Measurements from ENCODE around the gene PTGR2.
"Not testable (repeated sequence)": the region's sequence is repeated elsewhere in the genome, so short reads cannot be mapped to it uniquely, and the experiment has no call there.

PTGR2 gene

DNA sequence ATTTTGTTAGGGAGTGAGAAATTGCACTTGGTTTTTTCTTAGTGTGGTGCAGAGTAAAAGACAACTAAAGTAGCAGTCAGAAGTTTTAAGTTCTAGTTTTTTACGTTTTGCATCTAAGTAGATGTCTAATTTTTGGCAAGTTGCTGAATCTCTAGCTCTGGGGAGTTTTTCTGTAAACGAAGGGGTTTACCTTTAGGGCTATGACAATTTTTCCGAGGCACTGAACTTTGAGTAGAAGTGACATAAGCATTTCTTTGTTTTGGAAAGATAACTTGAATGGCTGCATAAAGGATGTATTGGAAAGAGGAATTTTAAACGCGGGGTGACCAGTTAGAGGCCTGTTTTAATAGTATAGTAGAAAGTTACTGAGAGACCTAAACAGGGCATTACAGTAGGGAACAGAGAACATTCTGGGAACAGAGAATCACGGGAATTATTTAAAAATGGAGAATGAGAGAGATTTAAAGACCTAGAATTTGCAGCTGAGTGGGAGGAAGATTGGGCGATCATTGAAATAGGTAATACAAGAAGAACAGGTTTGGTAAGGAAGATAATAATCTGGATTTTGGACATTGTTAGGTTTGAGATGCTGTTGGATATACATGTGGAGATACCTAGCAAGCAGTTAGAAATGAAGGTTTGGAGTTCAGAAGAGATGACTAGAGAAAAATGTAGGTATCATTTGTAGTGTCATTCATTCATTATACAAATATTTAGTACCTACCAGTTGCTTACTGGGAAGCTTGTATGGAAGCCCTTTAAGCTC is 36.2 kb downstream of the PTGR2 start:
- no peak for DNase-seq

DNA sequence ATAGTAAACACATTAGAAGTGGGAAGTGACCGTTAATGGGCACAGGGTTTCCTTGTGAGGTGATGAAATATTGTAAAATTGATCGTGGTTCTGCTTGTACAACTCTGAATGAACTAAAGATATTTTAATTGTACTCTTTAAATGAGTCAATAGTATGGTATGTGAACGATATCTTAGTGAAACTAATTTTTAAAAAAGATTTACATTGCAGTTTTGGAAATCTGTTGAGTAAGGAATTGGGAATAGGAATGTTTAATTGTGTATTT is 36.8 kb downstream of the PTGR2 start:
- DNase-seq = no peak

DNA sequence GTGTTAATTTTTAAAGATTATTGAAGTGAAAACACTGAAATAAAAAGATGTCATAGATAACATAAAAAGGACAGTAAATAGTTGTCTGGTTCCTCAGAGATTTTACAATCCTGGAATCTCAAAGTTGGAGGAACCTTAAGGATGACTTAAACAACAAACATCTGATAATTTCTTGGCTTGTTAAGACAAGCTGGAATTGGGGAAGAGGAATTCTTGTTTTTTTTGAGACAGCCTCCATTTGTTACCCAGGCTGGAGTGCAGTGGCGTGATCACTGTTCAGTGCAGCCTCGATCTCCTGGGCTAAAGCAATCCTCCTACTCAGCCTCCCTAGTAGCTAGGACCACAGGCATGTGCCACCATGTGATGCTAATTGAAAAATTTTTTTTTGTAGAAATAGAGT is 37.3 kb downstream of the PTGR2 start:
- no peak for DNase-seq

DNA sequence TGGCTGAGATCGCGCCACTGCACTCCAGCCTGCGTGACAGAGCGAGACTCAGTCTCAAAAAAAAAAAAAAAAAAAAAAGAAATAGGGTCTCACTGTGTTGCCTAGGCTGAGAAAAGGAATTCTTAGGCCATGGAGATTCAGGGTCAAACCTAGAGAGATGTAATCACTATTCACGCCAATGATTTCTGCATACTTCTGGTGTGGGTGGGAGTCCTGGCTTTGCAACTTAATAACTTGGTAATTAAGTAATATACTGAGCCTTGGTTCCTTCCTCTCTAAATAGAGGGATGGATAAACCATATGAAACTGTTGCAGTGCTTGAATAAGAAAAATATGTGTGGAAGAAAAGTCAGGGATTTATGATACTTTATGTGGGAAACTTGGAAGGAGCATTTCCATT is 37.7 kb downstream of the PTGR2 start:
- DNase-seq = no peak

DNA sequence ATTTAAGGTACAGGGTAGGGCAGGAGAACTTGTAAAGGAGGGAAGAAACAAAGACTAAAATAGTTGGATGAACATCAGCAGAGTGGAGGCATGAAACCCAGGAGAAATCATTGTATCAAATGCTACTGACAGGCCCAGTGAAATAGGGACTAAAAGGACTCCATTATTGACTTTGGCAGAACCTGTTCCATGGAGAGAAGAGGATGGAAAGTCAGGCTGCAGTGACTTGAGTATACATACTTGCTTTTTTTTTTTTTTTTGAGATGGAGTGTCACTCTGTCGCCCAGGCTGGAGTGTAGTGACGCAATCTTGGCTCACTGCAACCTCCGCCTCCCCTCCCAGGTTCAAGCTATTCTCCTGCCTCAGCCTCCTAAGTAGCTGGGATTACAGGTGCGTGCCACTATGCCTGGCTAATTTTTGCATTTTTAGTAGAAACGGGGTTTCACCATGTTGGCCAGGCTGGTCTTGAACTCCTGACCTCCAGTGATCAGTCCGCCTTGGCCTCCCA is 42.6 kb downstream of the PTGR2 start:
- DNase-seq = not testable (repeated sequence)

DNA sequence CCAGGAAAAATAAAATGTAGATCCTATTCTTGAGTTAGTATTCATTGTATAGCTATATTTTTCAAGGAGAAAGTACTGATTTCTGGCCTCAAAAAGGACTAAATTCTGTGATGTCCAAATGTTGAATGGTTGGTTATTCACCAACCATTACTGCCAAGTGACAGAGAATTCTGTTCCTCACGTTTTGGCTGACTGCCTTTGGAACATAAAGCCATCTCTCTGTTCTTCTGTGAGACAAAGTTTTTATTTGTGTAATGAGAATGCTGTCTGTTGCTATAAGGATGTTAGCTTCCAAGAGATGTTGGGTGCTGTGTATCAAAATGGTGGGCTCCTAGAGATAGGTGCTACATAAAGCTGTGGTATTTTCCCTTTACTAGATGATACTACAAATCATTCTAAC is 44.3 kb downstream of the PTGR2 start:
- no peak for DNase-seq

DNA sequence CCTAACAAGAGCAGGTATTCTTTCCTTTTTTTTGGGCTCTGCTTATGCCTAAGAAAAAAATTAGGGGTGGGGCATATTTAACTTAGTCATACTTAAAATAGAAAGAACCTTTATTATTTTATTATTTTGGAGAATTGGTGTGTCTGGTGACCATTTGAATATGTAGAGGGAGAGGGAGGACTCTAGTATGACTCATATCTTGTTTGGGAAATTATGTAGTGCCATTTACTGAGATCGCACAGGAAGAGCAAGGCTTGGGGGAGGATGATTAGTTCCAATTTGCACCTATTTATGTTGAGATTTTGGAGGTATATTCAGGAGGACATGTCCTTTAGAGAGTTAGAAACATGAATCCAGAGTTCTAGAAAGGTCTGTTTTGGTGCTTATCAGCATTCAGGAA is 44.9 kb downstream of the PTGR2 start:
- no peak for DNase-seq

DNA sequence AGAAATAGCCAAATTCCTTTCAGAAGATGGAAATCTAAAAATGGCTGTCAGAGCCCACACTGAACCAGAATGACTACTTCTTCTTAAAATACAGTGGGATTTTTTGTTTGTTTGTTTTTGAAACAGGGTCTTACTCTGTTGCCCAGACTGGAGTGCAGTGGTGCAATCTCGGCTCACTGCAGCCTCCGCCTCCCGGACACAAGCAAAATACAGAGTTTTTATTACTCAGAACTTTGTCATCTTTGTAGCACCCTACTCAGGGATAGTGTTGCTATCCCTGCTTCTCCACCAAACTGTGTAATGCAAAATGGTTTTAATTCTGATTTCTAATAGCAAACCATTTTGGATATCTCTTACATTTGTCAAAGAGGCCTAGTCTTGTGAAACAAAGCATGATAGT is 51.4 kb downstream of the PTGR2 start:
- DNase-seq = no peak

DNA sequence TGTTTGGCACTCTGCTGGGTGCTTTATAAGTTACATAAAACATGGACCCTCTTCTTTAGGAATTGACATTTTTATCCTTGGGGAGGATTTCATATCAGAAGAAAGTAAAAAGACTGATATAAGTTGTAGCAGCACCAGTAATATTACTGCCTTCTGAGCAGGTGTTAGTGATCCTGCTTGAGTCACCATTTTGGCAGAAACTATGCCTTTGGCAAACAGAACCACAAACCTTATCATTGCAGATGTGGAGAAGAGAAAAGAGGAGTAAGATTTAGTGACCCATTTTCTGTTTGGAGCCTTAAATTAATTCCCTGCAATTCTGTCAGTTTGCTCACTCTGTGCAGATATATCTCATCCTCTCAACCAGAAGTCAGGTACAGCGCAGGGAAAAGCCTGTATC is 58.0 kb downstream of the PTGR2 start:
- DNase-seq = no peak

DNA sequence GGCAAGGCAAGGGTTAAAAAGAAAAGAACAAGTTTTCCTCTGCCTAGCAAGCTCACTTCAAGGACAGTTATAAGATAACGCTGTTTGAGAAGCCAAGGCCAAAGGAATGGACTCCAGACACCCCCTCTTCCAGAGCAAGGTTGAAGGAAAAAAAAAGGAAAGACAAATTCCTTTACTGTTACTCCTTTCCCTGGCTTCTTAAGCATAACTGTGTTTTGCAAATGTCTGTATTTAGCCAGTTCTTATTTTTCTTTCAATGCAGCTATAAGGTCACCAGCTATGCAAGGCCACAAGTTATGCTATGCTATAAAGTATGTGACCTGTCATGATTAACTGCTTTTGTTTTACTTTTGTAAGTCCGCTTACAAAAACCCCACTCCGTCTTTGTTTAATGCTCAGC is 61.6 kb downstream of the PTGR2 start:
- DNase-seq = no peak

DNA sequence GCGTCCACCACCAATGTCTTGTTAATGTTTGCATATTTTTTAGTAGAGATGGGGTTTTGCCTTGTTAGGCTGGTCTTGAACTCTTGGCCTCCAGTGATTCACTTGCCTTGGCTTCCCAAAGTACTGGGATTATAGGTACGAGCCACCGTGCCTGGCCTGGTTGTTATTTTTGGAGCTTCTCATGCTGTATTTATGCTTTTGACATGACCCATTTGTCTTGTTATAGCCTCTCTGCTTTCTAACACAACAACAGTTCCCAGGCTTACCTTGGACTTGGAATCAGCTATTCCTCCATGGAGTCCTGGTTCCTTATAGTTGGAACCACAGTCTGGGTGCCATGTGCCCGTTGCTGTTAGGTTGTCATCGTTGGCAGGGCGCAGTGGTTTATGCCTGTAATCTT is 64.7 kb downstream of the PTGR2 start:
- DNase-seq = no peak

DNA sequence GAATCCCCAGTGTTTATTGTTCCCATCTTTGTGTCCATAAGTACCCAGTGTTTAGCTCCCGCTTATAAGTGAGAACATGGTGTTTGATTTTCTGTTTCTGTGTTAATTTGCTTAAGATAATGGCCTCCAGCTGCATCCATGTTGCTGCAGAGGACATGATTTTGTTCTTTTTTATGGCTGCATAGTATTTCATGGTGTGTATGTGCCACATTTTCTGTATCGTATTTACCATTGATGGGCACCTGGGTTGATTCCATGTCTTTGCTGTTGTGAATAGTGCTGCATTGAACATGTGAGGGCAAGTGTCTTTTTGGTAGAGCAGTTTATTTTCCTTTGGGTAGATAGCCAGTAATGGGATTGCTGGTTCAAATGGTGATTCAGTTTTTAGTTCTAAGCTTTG is 67.8 kb downstream of the PTGR2 start:
- not testable (repeated sequence) for DNase-seq

DNA sequence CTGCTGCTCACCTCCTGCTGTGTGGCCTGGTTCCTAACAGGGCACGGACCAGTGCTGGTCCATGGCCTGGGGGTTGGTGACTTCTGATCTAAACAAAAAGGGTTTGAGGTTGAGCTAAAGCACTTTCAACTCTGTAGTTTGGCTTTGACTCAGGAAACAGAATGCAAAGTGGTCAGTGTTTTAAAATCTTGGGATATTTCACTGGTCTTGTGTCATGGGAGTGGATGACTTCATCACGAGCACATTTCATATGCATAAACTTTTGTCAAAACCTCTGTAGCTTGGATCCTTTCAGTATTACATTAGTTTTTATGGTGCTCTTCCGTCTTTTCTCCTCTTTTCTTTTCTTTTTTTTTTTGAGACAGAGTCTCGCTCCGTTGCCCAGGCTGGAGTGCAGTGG is 72.7 kb downstream of the PTGR2 start:
- no peak for DNase-seq

Data from NCI-H1417 treated with DMSO at 0.1 percent for 48 hours (cell line).